NCI-H187 treated with DMSO at 0.1 percent for 48 hours (cell line): ENCODE data around the gene TPI1.
A peak's percentile ranks its signal among the peaks of the same experiment; 100 is the strongest.
"Not testable (repeated sequence)": the region's sequence is repeated elsewhere in the genome, so short reads cannot be mapped to it uniquely, and the experiment has no call there.

Experiments used
- DNase-seq: peaks from one replicate; lab custom pipeline; 2025; lab: John Stamatoyannopoulos, UW

The TPI1 gene

GRCh38 chr12:6847676-6848075 lies 19.7 kb upstream of the TPI1 start:
- DNase-seq, result no peak

DNA sequence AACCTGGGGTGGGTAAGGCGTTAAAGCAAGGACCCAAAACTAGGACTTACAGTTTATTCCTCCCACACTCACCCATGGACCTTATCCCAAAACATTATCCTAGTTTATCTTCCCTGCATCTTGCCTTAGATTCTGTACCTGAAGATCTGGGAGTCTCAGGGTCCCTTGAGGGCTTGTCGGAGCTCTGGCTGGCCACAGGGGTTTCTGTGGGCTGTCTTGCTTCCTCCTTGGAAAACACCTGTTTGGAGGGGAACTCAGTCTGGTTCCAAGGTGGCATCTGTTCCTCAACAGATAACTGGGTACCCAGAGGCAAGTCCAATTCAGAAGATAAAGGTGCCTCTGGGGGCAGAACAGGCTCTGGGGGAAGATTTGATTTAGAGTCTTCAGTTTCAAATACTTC lies 17.9 kb upstream of the TPI1 start:
- no peak for DNase-seq

DNA sequence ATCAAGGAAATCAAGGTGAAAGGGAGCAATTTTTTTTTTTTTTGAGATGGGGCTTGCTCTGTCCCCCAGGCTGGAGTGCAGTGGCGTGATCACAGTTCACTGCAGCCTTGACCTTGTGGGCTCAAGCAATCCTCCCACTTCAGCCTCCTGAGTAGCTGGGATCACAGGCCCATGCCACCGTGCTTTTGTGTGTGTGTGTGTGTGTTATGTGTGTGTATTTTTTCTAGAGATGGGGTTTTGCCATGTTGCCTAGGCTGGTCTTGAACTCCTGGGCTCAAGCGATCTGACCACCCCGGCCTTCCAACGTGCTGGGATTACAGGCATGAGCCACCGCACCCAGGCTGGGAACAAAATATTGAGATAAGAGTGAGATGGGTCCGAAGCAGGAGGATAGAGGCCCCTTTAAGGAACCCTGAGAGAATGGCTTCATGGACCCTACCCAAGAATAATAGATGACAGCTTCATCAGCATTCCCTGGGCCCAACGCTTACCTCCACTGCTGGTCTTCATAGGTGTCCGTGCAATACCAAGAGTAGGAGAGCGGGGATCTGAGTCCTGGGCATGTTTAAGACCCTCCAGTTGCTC lies 17.3 kb upstream of the TPI1 start:
- no peak for DNase-seq

GRCh38 chr12:6850796-6851152 lies 16.6 kb upstream of the TPI1 start:
- no peak for DNase-seq

DNA sequence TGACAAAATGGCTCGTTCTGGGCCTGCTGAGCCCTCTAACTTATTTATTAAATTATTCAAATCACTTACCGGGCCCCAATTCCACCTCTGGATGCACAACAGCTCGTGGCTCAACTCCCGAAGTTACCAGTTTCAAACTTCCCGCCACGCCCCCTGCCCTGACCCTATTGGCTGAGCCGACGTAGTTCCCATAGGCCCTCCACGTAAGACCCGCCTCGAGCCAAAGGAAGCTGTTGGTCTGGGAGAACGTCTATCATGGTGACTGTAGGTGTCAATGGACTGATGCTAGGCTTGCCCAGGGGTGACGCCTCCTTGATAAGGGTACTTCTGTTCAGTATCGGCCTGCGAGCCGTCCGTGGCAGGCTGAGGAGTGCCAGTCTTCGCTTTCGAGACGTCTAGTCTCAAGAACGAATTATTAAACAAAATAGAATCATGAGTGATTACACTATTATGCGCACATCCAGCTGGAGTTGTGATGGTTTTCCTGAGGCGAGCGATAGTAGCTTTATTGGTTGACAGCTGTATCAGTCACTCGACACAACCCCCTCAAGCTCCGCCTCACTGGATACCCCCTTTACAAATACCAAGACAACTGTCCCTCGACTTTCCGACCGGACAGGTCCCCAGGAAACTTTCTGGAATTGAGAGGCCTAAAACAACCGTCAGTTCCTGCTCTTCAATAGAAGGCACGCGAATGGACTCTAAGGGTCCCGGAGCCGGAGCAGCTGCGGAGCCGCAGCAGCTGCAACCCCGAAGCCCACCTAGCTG lies 16.0 kb upstream of the TPI1 start, which contains the start of gene CDCA3:
TSS of gene CDCA3 (minus strand) at position 134 of the 768 bp plus-strand sequence. CDS start 334 bp downstream, outside the sequence.
- DNase-seq, result peak; percentile 93

DNA sequence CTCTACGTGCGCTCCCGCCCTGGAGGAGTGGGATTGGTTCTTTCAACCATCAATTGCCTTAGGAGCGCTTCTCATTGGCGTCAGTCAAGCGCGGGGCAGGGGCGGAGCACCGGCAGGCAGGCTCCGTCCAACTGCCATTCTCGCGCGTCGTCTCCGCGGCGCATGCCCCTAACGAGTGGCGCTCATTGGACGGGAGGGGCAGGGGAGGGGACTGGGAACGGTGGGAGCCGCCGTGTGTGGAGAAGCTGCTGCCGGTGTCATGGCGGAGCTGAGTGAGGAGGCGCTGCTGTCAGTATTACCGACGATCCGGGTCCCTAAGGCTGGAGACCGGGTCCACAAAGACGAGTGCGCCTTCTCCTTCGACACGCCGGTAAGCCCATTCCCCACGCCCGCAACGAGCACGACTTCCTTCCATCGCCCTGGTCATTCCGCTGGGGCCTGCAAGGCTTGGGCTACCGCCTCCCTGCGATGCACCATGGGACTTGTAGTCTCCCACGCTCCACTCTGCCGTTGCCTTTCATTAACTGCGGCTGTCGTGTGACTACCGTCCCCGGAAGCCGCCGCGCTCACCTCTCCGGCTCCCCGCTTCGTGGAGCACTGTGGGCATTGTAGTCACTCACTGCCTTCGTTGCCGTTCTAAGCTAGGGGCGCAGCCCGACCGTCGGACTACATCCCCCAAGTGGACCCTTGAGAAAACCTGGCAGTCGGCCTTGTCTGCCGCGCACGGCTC lies 15.2 kb upstream of the TPI1 start, which contains the start of gene USP5:
TSS of gene USP5 (plus strand) at position 230 of the 730 bp plus-strand sequence. CDS start at position 260, 30 bp downstream.
- DNase-seq, result peak; percentile 92

- DNase-seq, result no peak
Observed at GRCh38 chr12:6852651-6853354, 14.5 kb upstream of the TPI1 start.

- no peak for DNase-seq
Observed at GRCh38 chr12:6853626-6854025, 13.7 kb upstream of the TPI1 start.

DNA sequence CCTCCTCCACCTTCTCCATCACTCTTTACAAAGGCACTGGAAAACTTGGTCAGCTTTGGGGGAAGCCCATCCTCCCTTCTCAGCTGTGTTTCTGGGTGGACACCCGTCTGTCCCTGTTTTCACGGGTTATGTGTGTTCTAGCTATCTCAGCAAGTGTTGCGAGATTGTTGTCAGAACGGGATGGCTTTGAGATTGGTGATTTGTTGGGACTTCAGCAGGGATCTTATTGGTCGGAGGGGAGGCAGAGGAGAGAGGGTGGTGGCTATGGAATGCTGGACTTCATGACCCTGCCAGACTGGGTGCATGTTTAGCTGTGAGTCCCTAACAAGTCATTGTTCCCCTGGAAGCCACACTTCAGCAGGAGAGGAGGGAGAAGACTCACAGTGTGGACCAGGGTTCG lies 13.3 kb upstream of the TPI1 start:
- DNase-seq, result no peak

GRCh38 chr12:6855322-6855721 lies 12.0 kb upstream of the TPI1 start:
- no peak for DNase-seq

DNA sequence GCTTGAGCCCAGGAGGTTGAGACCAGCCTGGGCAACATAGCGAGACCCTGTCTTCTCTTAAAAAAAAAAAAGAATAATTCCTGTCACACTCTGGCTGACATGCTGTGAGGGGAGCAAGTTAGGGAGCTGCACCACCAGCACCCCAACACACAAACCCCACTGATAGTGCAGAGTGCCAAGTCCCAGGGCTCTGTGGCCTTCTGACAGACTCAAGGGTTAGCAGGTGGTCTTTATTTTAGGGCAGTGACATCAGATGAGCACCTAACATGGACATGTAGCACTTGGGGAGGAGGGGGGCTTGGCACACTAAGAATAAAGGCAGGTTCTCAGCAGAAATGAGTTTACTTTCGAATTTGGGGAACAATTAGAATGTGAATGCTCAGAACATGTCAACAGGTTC lies 8.5 kb upstream of the TPI1 start:
- DNase-seq, result no peak

DNA sequence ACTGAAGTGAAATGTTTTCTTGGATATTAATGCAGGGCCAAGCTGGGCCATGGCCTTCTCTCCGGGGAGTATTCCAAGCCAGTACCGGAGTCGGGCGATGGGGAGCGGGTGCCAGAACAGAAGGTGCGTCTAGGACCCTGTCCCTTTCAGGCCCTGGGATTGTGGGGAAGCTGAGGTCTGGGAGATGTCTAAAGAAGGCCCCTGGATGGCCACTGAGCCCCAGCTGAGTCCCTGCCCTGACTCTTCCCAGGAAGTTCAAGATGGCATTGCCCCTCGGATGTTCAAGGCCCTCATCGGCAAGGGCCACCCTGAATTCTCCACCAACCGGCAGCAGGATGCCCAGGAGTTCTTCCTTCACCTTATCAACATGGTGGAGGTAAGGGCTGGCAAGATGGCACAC lies 7.2 kb upstream of the TPI1 start:
- DNase-seq, result no peak

- no peak for DNase-seq
Observed at GRCh38 chr12:6860942-6861341, 6.4 kb upstream of the TPI1 start.

DNA sequence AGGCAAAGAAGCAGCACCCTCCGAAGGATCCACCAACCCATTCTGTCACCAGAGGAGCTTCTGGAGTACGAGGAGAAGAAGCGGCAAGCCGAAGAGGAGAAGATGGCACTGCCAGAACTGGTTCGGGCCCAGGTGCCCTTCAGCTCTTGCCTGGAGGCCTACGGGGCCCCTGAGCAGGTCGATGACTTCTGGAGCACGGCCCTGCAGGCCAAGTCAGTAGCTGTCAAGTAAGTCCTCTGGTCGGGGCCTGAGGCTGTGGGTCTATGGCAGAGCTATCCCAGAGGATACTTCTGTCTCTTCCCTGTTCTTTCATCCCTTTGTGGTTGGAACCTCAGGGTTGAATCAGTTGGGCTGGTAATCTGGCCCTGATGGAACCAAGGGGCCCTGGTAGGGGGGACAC lies 5.9 kb upstream of the TPI1 start:
- DNase-seq, result no peak

- DNase-seq, result no peak
Observed at GRCh38 chr12:6863033-6863432, 4.3 kb upstream of the TPI1 start.

DNA sequence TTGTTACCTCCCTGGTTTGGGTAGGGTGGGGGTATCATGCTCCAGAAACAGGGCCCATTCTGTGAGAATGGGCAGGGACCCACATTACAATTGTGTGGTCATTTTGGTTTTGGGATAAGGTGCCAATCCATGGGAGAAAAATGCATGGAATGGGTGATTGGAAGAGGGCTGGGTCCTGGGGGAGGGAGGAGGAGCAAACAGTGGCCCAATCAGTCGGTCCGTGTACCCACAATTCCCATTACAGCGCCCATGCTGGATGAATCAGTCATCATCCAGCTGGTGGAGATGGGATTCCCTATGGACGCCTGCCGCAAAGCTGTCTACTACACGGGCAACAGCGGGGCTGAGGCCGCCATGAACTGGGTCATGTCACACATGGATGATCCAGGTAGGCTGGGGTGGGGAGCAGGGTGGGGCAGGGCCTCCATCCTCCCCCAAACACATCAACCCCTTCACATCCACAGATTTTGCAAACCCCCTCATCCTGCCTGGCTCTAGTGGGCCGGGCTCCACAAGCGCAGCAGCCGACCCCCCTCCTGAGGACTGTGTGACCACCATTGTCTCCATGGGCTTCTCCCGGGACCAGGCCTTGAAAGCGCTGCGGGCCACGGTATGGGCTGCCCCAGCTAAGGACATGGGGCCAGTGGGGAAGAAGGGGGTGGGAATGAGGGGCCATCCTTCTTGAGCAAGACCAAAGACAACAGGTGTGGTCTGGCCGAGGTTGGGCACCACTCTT lies 3.6 kb upstream of the TPI1 start:
- DNase-seq, result no peak

- not testable (repeated sequence) for DNase-seq
Observed at GRCh38 chr12:6865307-6865706, 2.0 kb upstream of the TPI1 start.

GRCh38 chr12:6866163-6866919 lies 990 bp upstream of the TPI1 start:
- DNase-seq, result no peak

GRCh38 chr12:6866920-6867412 lies 365 bp upstream of the TPI1 start:
- no peak for DNase-seq

DNA sequence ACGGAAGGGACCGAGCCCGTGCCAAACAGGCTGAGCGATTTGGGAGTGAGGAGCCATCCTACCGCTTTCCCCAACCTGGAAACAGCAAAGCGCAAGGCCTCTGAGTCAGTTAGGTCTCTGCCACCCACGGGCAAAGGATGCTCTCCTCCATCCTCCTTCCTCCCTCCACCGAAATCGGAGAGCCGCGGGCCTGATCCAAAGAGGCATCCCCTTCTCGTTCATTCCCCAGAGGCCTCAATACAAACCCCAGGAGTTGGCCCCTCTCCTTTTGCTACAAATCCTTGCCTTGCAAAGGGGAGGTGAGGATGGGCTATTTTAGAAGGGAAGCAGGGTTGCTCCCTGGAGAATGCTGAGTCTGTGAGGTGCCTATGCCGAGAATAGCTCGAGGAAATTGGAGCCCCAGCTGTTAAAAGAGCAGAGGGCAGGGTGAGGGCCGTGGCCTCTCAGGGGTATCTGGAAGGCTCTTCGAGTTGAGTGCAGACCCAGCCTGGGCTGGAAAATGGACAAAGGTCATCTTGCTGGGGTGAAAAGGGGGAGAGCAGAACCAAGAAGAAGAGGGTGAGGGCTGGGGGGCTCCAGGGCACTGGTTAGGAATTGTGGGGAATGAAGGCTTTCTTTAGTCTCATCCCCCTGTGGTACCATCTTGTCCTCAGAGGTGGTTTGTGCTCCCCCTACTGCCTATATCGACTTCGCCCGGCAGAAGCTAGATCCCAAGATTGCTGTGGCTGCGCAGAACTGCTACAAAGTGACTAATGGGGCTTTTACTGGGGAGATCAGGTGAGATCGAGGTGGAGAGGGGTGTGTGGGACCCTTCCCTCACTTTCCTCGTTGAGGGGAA lies 1.1 kb downstream of the TPI1 start:
- no peak for DNase-seq
